T-helper 22 cell (primary cell): ENCODE measurements around the gene PPP1R10.
"Not testable (repeated sequence)": the region's sequence is repeated elsewhere in the genome, so short reads cannot be mapped to it uniquely, and the experiment has no call there.

Experiments
- DNase-seq: peaks from one replicate; pipeline ENCODE4 v3.0.0-alpha.2; 2020; ENCODE audit warnings: low read depth

PPP1R10 gene

GRCh38 chr6:30616811-30617564, at the start of gene PPP1R10:
PPP1R10 (minus strand) TSS chr6:30617243; CDS start chr6:30609944, 7,299 bp downstream.
- peak; percentile 100 for DNase-seq

- not testable (repeated sequence) for DNase-seq
These were observed 49.3 kb upstream of the PPP1R10 start for GRCh38 chr6:30666300-30666699.

- no peak for DNase-seq
These were observed 48.1 kb upstream of the PPP1R10 start for GRCh38 chr6:30664994-30665767.

GRCh38 chr6:30657922-30658321, 40.9 kb upstream of the PPP1R10 start:
- DNase-seq = not testable (repeated sequence)

GRCh38 chr6:30657454-30657853, 40.4 kb upstream of the PPP1R10 start:
- DNase-seq = no peak

GRCh38 chr6:30656513-30656912, 39.5 kb upstream of the PPP1R10 start:
- DNase-seq = no peak

GRCh38 chr6:30655743-30656094, 38.7 kb upstream of the PPP1R10 start:
- no peak for DNase-seq

GRCh38 chr6:30654798-30655742, 38.0 kb upstream of the PPP1R10 start:
- DNase-seq = no peak

GRCh38 chr6:30651143-30651542, 34.1 kb upstream of the PPP1R10 start:
- no peak for DNase-seq

- DNase-seq = peak; percentile 54
These were observed 30.4 kb upstream of the PPP1R10 start for GRCh38 chr6:30647242-30648116.

GRCh38 chr6:30646450-30647241, 29.6 kb upstream of the PPP1R10 start, which contains the start of gene C6orf136:
C6orf136 (plus strand) TSS chr6:30647133; CDS start chr6:30647232, 99 bp downstream.
- DNase-seq = peak; percentile 90

GRCh38 chr6:30645989-30646388, 28.9 kb upstream of the PPP1R10 start:
- DNase-seq = no peak

GRCh38 chr6:30644769-30645168, 27.7 kb upstream of the PPP1R10 start:
- DNase-seq = no peak

GRCh38 chr6:30643656-30644055, 26.6 kb upstream of the PPP1R10 start:
- no peak for DNase-seq

GRCh38 chr6:30641048-30641447, 24.0 kb upstream of the PPP1R10 start:
- no peak for DNase-seq

GRCh38 chr6:30640481-30640880, 23.4 kb upstream of the PPP1R10 start:
- DNase-seq = no peak

GRCh38 chr6:30635834-30636233, 18.8 kb upstream of the PPP1R10 start:
- DNase-seq = no peak

GRCh38 chr6:30626484-30627366, 9.7 kb upstream of the PPP1R10 start, which contains the start of gene ATAT1:
ATAT1 (plus strand) TSS chr6:30626874.
- DNase-seq = peak; percentile 85

GRCh38 chr6:30625511-30625910, 8.5 kb upstream of the PPP1R10 start:
- no peak for DNase-seq
